Measurements from ENCODE around the gene SCD5.

DNA sequence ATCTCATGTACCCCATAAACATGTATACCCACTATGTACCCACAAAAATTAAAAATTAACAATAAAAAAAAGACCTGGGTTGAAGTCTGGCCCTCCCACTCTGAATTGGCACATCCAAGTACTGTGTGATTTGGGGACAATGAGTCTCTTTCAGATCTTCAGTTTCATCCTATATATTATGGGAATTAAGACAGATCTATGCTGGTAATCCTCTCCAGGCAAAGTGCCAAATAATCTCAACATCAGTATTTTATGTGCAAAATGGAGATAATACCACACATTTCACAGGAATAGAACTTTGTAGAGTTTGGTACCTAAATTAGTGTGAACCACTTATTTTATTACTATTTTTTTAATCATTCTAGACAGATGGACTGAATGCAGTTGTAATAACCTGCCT lies 11.0 kb upstream of the SCD5 start:
- TF ChIP-seq, protein P1, sequence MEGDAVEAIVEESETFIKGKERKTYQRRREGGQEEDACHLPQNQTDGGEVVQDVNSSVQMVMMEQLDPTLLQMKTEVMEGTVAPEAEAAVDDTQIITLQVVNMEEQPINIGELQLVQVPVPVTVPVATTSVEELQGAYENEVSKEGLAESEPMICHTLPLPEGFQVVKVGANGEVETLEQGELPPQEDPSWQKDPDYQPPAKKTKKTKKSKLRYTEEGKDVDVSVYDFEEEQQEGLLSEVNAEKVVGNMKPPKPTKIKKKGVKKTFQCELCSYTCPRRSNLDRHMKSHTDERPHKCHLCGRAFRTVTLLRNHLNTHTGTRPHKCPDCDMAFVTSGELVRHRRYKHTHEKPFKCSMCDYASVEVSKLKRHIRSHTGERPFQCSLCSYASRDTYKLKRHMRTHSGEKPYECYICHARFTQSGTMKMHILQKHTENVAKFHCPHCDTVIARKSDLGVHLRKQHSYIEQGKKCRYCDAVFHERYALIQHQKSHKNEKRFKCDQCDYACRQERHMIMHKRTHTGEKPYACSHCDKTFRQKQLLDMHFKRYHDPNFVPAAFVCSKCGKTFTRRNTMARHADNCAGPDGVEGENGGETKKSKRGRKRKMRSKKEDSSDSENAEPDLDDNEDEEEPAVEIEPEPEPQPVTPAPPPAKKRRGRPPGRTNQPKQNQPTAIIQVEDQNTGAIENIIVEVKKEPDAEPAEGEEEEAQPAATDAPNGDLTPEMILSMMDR (IDR thresholded peaks at IDR 0.05): no peak
- TF ChIP-seq POLR2A (IDR thresholded peaks at IDR 0.05): no peak
